Superior temporal gyrus (tissue), 1 donor: ENCODE measurements around the gene SFMBT2.
"Not testable (repeated sequence)": the region's sequence is repeated elsewhere in the genome, so short reads cannot be mapped to it uniquely, and the experiment has no call there.

ENCODE experiments used
- DNase-seq: peaks from one replicate; pipeline ENCODE4 v3.0.0-alpha.2; 2016; ENCODE audit errors: extremely low spot score

The SFMBT2 gene

DNA sequence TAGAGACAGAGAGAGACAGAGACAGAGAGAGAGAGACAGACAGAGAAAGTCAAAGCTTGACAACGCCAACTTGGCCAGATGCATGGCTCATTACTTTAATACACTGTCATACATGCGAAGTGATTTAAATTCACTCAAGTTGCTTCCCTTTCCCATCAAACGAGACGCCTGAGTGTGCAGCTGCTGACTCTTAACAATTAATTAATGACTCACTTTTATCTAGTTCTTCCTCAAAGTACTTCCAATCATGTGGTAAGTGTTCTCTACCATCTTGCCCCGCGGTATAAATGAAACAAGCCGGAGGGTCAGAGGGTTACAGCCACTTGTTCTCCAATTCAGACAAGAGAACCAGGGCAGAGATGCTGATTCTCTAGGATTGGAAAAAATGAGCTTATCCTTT lies 90.8 kb downstream of the SFMBT2 start:
- DNase-seq, result no peak

- no peak for DNase-seq
Observed at GRCh38 chr10:7319632-7320031, 91.2 kb downstream of the SFMBT2 start.

DNA sequence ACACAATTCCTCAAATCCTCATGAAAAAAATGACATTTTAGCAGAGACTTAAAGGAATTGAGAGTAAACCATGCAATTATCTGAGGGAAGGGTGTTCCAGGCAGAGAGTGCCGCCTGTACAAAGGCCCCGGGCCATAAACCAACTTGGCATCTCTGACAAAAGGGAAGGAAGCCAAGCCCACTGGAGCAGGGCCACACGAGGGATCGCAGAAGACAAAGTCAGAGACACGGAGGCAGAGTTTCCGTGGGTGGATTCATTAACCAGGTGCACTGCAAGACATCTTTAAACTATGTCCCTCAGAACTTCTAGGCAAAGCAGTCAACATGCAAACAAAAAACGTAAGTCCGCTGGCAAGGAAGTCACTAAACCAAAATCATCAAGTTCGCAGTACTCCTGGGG lies 92.0 kb downstream of the SFMBT2 start:
- DNase-seq, result no peak

GRCh38 chr10:7317786-7318446 lies 92.9 kb downstream of the SFMBT2 start:
- no peak for DNase-seq

DNA sequence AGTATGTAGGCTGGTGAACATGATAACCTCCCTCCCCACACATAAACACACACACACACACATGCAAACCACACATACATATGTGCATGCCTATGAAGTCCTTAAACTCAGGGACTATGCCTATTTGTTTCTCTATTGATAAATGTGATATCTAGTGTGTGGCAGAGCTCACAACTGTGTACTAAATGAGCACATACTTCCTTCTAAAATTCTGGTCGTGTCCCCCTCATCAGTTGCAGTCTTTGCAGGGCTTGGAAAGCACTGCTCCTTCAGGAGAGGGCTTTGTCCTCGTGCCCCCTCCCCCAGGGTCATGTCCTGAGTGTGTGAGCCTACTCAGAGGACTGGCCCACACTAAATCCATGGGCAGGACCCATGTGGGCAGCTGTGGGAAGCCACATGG lies 94.0 kb downstream of the SFMBT2 start:
- DNase-seq, result no peak

- DNase-seq, result no peak
Observed at GRCh38 chr10:7315906-7316305, 94.9 kb downstream of the SFMBT2 start.

DNA sequence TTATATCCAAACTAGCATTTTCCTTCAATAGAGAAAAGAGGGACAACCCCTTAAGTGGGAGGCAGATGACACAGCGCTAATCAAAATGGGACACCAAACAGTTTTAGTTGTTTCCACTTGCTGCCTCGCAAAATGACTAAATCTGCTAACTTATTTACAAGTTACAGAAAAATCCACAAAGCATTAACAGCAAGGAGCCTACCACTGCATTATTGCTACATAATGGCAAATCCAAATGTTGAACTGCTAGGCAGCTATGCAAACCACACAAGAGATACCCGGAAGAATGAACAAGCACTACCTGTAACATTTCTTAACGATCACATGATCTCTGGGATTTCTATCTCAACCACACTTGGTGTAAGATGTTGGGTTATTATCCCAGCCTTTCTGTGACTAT lies 96.7 kb downstream of the SFMBT2 start:
- no peak for DNase-seq

DNA sequence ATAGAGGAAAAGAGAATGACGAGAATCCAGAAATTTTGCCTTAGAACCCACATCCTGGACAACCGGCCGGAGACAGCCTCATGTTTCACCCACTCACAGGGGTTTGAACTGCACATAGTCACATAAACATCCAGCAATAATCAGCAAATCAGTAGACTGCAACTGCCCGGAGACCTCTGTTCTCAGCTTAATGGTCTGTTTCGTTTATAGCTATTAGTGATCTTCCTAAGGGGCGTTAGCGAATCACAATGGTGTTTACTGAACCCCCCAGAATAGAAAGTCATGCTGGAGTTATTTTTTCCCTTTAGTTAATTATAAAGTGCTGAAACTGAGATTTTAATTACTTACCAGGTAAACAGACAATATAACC lies 98.4 kb downstream of the SFMBT2 start:
- DNase-seq, result no peak

GRCh38 chr10:7311850-7312487 lies 98.9 kb downstream of the SFMBT2 start:
- DNase-seq, result not testable (repeated sequence)

DNA sequence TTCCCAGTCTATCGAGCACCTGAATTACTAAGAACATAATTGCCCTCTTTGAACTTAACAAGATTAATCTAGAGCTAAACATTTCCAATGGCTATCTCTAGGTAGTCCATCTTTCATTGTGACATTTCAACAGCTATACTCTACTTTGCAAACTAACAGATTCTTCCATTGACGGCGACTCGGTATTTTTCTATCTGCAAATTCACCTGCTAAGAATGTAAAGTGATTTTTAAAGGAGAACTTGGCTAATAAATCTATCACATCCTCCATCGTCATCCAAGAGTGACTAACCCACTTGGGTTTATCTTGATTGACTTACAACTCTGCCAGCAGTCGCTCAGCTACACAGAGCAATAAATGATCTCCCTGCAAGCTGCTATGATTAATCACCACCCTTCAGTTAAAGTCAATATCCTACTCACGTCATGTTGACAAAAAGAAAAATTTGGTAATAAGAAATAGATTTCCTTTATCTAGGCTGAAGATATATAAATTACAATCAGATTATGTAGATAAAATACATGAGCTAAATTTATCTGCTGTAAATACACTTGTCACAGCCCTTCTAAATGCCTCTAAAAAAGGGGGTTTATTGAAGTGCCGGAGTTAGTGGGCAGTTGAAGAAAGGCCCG lies 99.5 kb downstream of the SFMBT2 start:
- no peak for DNase-seq

- no peak for DNase-seq
Observed at GRCh38 chr10:7310076-7310475, 100.8 kb downstream of the SFMBT2 start.

GRCh38 chr10:7308826-7309225 lies 102.0 kb downstream of the SFMBT2 start:
- DNase-seq, result no peak

DNA sequence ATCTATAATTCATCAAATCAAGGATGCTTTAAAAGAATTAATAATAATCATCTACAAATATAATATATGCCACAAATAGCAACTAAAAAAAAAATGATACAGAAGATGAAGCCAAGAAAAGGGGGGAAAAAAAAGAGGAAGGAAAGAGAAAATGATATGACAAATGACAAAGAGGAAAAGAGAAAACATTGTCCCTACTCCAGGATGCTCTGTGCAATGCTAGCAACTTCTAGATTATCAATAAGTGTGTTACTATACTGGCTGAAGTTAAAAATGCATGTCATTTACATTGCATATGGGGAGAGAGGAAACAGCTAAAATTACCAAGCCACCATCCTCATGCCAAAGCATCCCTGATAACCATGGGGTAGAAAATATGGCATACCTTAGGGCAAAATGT lies 104.2 kb downstream of the SFMBT2 start:
- no peak for DNase-seq

DNA sequence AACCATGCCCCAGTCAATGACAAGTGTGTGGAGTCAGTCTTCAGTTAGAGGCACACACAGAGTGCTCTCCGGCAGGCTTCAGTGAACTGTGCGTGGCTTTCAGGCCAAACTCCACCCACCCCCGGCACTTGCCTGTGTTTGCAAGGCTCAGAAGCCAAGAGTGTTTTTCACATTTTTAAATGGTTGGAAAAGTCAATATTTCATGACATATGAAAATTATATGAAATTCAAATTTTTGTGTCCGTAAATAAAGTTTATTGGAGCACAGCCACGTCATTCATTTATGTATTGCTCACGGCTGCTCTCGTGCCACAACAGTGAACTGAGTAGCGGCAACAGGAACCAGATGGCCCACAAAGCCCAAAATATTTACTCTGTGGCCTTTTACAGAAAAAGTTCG lies 104.7 kb downstream of the SFMBT2 start:
- DNase-seq, result no peak

DNA sequence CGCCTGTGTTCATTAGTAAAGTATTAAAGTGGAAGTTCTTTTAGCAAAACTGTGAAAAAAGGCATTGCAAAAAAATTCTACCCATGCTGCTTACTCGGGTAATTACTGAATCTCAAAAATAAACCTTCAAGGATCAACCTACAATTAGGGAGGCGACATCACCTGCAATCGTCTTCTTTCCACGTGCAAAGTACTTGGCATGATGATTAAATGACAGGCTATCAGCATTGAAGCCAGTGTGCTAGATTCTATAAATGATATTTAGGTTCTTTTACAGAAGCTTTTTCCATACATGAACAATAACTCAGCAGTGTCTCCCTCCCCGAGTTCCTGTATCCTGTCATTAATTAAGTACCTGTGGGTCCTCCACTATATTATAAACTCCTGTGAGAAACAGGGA lies 105.8 kb downstream of the SFMBT2 start:
- DNase-seq, result no peak

DNA sequence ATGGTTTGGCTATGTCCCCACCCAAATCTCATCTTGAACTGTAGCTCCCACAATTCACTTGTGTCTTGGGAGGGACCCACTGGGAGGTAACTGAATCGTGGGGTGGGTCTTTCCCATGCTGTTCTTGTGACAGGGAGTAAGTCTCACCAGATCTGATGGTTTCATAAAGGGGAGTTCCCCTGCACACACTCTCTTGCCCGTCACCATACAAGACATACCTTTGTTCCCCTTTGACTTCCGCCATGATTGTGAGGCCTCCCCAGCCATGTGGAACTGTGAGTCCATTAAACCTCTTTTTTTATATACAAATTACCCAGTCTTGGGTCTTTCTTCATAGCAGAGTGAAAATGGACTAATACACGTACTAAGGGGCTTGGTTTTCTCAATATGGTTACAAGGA lies 106.7 kb downstream of the SFMBT2 start:
- no peak for DNase-seq

DNA sequence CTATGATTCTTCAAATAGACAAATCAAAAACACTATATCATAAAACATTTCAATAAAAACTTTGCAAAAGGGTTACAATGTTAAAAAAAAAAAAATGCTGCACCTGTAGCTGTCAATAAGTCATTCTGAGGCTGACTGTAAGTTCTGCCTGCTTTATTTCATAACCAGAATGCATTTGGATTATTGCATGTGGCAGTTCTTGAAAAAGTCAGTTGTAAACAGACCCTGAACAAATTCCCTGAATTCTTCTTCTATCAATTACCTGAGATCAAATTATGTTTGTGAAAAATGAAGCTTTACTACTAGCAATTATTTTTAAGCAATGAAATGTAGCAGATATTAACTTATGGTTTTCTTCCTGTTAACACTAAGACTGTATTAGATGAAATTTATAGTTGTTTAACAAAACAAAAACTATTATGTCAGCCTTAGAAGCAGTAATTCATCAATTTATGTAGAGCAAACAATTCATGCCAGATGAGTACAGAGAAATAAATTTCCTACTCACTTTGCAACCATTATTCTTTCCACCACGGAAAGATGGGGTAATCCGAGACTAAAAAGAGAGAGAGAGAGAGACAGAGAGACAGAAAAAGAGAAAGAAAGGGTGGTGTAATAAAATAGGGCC lies 107.8 kb downstream of the SFMBT2 start:
- DNase-seq, result no peak

DNA sequence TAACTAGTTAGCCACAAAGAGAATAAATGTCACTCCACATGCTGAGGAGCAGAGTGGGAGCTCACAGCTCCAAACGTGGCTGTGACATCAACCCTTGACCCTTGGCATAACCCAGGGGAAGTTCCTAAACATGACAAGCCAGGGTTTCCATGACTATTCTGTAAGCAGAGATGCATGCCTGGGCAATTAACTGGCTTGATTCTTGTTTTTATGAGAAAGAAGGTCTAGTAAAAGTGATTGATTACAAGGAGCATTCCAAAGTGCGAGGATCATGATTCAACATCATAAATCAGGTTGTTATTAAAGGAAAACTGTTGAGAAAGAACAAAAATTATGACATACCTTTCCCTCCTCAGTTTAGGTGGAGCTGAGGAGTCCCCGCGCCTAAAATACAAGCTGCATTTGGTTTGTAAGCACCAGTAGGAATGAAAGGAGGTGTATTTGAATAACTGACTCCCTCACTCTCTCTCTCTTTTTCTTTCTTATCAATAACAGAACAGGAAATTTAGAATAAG lies 108.4 kb downstream of the SFMBT2 start:
- no peak for DNase-seq

- DNase-seq, result no peak
Observed at GRCh38 chr10:7301006-7301778, 109.6 kb downstream of the SFMBT2 start.

DNA sequence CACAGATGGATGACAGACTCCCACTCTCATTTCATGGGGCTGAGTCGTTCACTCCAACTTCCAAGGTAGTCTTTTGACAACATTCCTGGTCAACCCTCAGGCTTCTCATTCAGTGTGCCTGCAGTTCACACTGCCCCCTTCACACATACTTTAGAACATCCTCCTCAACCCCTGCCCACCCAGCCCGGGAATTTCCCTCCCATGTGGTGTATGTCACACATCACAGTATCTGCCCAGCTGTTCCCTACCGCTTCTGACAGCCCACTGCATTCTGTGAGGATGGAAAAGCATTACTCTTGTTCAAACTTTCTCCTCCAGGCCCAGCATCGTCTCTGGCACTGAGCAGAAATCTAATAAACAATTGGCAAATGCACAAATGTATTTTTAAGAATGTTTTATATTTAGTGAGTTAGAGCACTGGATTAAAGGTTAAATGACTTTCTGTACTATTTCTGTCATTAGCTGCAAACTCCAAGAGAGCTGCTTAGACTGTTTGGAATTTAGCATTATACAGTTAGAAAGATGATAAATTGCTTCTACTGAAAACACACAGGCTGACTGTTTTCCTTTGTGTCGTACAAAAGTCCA lies 110.4 kb downstream of the SFMBT2 start:
- no peak for DNase-seq

DNA sequence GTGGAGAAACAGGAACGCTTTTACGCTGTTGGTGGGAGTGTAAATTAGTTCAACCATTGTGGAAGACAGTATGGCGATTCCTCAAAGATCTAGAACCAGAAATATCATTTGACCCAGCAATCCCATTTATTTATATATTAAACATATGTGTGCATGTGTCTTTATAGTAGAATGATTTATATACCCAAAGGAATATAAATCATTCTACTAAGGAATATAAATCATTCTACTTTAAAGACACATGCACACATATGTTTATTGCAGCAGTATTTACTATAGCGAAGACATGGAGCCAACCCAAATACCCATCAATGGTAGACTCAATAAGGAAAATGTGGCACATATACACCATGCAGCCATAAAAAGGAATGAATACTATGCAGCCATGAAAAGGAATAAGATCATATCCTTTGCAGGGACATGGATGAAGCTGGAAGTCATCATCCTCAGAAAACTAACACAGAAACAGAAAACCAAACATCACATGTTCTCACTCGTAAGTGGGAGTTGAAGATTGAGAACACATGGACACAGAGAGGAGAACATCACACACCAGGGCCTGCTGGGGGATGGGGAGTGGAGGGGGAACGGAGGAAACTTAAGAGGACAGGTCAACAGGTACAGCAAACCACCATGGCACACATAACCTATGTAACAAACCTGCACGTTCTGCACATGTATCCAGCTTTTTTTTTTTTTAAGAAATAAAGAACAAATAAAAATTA lies 111.1 kb downstream of the SFMBT2 start:
- not testable (repeated sequence) for DNase-seq
